Measurements from ENCODE around the gene RINT1. TPM values are rescaled to one million over a fixed set of nuclear protein-coding genes. Genes with fewer than 3 reads are reported as not detected.
A peak's percentile ranks its signal among the peaks of the same experiment; 100 is the strongest.

Gene RINT1
- polyA plus RNA-seq, 1 of the 3 experiments (the other 2 are of a cell fraction), result 13.1 TPM

GRCh38 chr7:105587909-105588635 is 56.1 kb downstream of the RINT1 start:
- no peak overlapping the region for H3K27ac ChIP-seq (ENCODE audit: low read depth in 2 of 2, low read length in 1 of 2)
- TF ChIP-seq POLR2AphosphoS5 (IDR thresholded peaks at IDR 0.05; ENCODE audit: low read depth, low read length), result no peak
- TF ChIP-seq, protein P1, sequence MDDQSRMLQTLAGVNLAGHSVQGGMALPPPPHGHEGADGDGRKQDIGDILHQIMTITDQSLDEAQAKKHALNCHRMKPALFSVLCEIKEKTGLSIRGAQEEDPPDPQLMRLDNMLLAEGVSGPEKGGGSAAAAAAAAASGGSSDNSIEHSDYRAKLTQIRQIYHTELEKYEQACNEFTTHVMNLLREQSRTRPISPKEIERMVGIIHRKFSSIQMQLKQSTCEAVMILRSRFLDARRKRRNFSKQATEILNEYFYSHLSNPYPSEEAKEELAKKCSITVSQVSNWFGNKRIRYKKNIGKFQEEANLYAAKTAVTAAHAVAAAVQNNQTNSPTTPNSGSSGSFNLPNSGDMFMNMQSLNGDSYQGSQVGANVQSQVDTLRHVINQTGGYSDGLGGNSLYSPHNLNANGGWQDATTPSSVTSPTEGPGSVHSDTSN (IDR thresholded peaks at IDR 0.05), result peak; percentile 66
- peak; percentile 71 for TF ChIP-seq TCF12 (IDR thresholded peaks at IDR 0.05)
- H3K9ac ChIP-seq, result no peak overlapping the region
- no peaks in the 10 kb centered on the region for H3K9me3 ChIP-seq
- H3K4me1 ChIP-seq (ENCODE audit: control insufficient read depth in 1 of 2, insufficient read depth in 2 of 2, low read depth in 1 of 2, low read length in 1 of 2), result peaks cover 0 to 6% of the 10 kb centered on the region in 2 experiments; a peak in 1 of 4 replicates
- peaks cover 4% of the 10 kb centered on the region for H3F3A ChIP-seq (replicated peaks; ENCODE audit: insufficient read depth)
- no peaks in the 10 kb centered on the region for H3K27me3 ChIP-seq (ENCODE audit: insufficient read depth)
- no peaks in the 10 kb centered on the region for H3K9me2 ChIP-seq
- ChIA-PET POLR2A (no interaction called here), CTCF (interaction anchor here (1.3 to 3.7 kb wide), 11 partner anchors 8 to 455 kb away, joined by 3 to 30 read pairs (median 7); partner anchors contain the start of gene RINT1)
- H3K4me3 ChIP-seq (ENCODE audit: low read depth in 2 of 2, low read length in 1 of 2), result no peak overlapping the region
- DNase-seq, result peak; percentile 74
- no peak overlapping the region for H3K4me2 ChIP-seq
- no peaks in the 10 kb centered on the region for H3K79me2 ChIP-seq (ENCODE audit: insufficient read depth)
- 71% methylated on average over 12 of the region's 12 CpGs for WGBS (ENCODE audit: low lambda C conversion rate)
- no peaks in the 10 kb centered on the region for H4K20me1 ChIP-seq (ENCODE audit: insufficient read depth)
- no peaks in the 10 kb centered on the region for H3K36me3 ChIP-seq (replicated peaks in 1 of 2; ENCODE audit: control insufficient read depth in 1 of 2, insufficient read depth in 2 of 2, low read length in 1 of 2)
- H2AFZ ChIP-seq (ENCODE audit: low read depth), result peak overlapping the region; percentile 23; the same call in 1 of the 2 replicates

GRCh38 chr7:105589356-105590077 is 57.5 kb downstream of the RINT1 start:
- ChIA-PET POLR2A (interaction anchor here (0.9 to 1.0 kb wide), 2 partner anchors 58 to 201 kb away, joined by 3 read pairs; partner anchors contain the start of gene RINT1), CTCF (interaction anchor here (0.6 to 3.7 kb wide), 63 partner anchors 8 to 706 kb away, joined by 3 to 30 read pairs (median 4); partner anchors contain the start of genes EFCAB10, KMT2E and RINT1)
- H3K9me3 ChIP-seq, result no peaks in the 10 kb centered on the region
- 0 out of 2 replicates have a peak overlapping the region, but pooled peaks have one; percentile 56 for H2AFZ ChIP-seq (ENCODE audit: low read depth)
- H3K4me3 ChIP-seq (ENCODE audit: low read depth in 2 of 2, low read length in 1 of 2), result no peak overlapping the region
- no peak overlapping the region for H3K27ac ChIP-seq (ENCODE audit: low read depth in 2 of 2, low read length in 1 of 2)
- H4K20me1 ChIP-seq (ENCODE audit: insufficient read depth), result no peaks in the 10 kb centered on the region
- H3K9ac ChIP-seq, result no peak overlapping the region
- 30% methylated on average over 6 of the region's 6 CpGs for WGBS (ENCODE audit: low lambda C conversion rate)
- H3K79me2 ChIP-seq (ENCODE audit: insufficient read depth), result no peaks in the 10 kb centered on the region
- peaks cover 0 to 6% of the 10 kb centered on the region in 2 experiments; a peak in 1 of 4 replicates for H3K4me1 ChIP-seq (ENCODE audit: control insufficient read depth in 1 of 2, insufficient read depth in 2 of 2, low read depth in 1 of 2, low read length in 1 of 2)
- H3K4me2 ChIP-seq, result peak overlapping the region; percentile 7; the same call in 1 of the 2 replicates
- H3F3A ChIP-seq (replicated peaks; ENCODE audit: insufficient read depth), result peaks cover 4% of the 10 kb centered on the region
- peak; percentile 88 for DNase-seq
- no peaks in the 10 kb centered on the region for H3K36me3 ChIP-seq (replicated peaks in 1 of 2; ENCODE audit: control insufficient read depth in 1 of 2, insufficient read depth in 2 of 2, low read length in 1 of 2)
- no peaks in the 10 kb centered on the region for H3K9me2 ChIP-seq
- H3K27me3 ChIP-seq (ENCODE audit: insufficient read depth), result no peaks in the 10 kb centered on the region
- TF ChIP-seq GABPA (IDR thresholded peaks at IDR 0.05; ENCODE audit: low read depth) (no peak), SMC3 (IDR thresholded peaks at IDR 0.05; ENCODE audit: low read depth, low read length) (peak; percentile 89), MEF2A (IDR thresholded peaks at IDR 0.05; ENCODE audit: borderline replicate concordance, low read depth) (no peak), IRF3 (IDR thresholded peaks at IDR 0.05; ENCODE audit: low read depth, low read length) (no peak), RAD21 (IDR thresholded peaks at IDR 0.05; ENCODE audit: low read length) (peak; percentile 99), FOXJ3 (CRISPR knock-in tag; IDR thresholded peaks at IDR 0.05) (no peak), JUND (IDR thresholded peaks at IDR 0.05) (peak; percentile 11; the same call in 1 of the 2 replicates), FOXM1 (IDR thresholded peaks at IDR 0.05; ENCODE audit: low read depth) (no peak), REST (IDR thresholded peaks at IDR 0.05; ENCODE audit: low read depth, low read length) (no peak), EZH2phosphoT487 (IDR thresholded peaks at IDR 0.05; ENCODE audit: borderline replicate concordance, low read depth) (no peak), TAF1 (IDR thresholded peaks at IDR 0.05; ENCODE audit: borderline replicate concordance, low read depth, low read length) (no peak), RCOR1 (IDR thresholded peaks at IDR 0.05; ENCODE audit: low read length) (peak; percentile 48; the same call in 1 of the 2 replicates), ELF1 (IDR thresholded peaks at IDR 0.05) (no peak), YY1 (IDR thresholded peaks at IDR 0.05; ENCODE audit: low read depth) (no peak), GATA2 (CRISPR knock-in tag; IDR thresholded peaks at IDR 0.05) (no peak)
- TF ChIP-seq, protein P2, sequence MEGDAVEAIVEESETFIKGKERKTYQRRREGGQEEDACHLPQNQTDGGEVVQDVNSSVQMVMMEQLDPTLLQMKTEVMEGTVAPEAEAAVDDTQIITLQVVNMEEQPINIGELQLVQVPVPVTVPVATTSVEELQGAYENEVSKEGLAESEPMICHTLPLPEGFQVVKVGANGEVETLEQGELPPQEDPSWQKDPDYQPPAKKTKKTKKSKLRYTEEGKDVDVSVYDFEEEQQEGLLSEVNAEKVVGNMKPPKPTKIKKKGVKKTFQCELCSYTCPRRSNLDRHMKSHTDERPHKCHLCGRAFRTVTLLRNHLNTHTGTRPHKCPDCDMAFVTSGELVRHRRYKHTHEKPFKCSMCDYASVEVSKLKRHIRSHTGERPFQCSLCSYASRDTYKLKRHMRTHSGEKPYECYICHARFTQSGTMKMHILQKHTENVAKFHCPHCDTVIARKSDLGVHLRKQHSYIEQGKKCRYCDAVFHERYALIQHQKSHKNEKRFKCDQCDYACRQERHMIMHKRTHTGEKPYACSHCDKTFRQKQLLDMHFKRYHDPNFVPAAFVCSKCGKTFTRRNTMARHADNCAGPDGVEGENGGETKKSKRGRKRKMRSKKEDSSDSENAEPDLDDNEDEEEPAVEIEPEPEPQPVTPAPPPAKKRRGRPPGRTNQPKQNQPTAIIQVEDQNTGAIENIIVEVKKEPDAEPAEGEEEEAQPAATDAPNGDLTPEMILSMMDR (IDR thresholded peaks at IDR 0.05), result peak; percentile 95
